ENCODE measurements around the gene CDC42BPA. TPM values are rescaled to one million over a fixed set of nuclear protein-coding genes. Genes with fewer than 3 reads are reported as not detected.

Gene CDC42BPA
- total and polyA plus RNA-seq, 2 donors (not counting 3 experiments of a cell fraction or from before 2014, with no cell fraction given), result 26.1 to 92.6 TPM

DNA sequence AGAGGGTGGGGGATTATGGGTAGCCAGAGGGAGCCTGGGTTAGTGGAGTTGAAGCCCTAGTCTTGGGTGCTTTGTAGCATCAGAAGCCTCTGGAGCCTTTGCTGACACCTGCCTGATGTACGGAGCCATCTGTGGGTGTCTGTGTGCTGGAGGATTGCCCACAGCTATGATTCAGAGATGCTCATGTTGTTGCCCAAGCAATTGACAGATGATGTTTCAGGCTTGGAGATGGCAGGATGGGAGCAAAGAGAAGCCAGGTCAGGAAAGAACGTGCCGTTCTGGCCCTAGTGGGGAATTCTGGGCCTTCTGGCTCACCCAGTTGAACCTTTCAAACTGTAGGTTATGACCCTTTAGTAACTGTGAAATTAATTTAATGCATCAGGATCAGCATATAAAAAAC is 350.6 kb downstream of the CDC42BPA start:
- dilution Hi-C loops (cut with MboI; ENCODE audit: extremely low pct_ligation_motif_present, low sequenced_read_pairs), result no loop called here
- ChIA-PET POLR2A (interaction anchor here (0.5 kb wide), 1 partner anchor 284 kb away, joined by 4 read pairs; no protein-coding TSS in a partner anchor), CTCF (no interaction called here)
- TF ChIP-seq POLR2A (IDR thresholded peaks at IDR 0.05; ENCODE audit: low read depth, low read length), result no peak
- TF ChIP-seq JUN (IDR thresholded peaks at IDR 0.05; ENCODE audit: borderline replicate concordance, insufficient read depth, insufficient read length, low read depth), result no peak
- TF ChIP-seq, protein P1, sequence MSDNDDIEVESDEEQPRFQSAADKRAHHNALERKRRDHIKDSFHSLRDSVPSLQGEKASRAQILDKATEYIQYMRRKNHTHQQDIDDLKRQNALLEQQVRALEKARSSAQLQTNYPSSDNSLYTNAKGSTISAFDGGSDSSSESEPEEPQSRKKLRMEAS (IDR thresholded peaks at IDR 0.05; ENCODE audit: insufficient read depth, insufficient read length), result no peak
- TF ChIP-seq, protein P2, sequence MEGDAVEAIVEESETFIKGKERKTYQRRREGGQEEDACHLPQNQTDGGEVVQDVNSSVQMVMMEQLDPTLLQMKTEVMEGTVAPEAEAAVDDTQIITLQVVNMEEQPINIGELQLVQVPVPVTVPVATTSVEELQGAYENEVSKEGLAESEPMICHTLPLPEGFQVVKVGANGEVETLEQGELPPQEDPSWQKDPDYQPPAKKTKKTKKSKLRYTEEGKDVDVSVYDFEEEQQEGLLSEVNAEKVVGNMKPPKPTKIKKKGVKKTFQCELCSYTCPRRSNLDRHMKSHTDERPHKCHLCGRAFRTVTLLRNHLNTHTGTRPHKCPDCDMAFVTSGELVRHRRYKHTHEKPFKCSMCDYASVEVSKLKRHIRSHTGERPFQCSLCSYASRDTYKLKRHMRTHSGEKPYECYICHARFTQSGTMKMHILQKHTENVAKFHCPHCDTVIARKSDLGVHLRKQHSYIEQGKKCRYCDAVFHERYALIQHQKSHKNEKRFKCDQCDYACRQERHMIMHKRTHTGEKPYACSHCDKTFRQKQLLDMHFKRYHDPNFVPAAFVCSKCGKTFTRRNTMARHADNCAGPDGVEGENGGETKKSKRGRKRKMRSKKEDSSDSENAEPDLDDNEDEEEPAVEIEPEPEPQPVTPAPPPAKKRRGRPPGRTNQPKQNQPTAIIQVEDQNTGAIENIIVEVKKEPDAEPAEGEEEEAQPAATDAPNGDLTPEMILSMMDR (IDR thresholded peaks at IDR 0.05; ENCODE audit: extremely low read depth in 1 of 2, insufficient read depth in 1 of 2, low read depth in 1 of 2, low read length in 2 of 2), result no peak
- TF ChIP-seq MYC (IDR thresholded peaks at IDR 0.05; ENCODE audit: low read depth, low read length), result no peak
- no peak for TF ChIP-seq POLR2AphosphoS5 (IDR thresholded peaks at IDR 0.05; ENCODE audit: insufficient read depth, low read depth, low read length)
- TF ChIP-seq EZH2 (IDR thresholded peaks at IDR 0.05; ENCODE audit: borderline replicate concordance, low read depth, low read length, severe bottlenecking), result no peak
- no peak for TF ChIP-seq GATA2 (IDR thresholded peaks at IDR 0.05; ENCODE audit: insufficient read depth, insufficient read length, low read depth, low read length)
- H3K27me3 ChIP-seq (ENCODE audit: control insufficient read depth in 2 of 2, insufficient read depth in 2 of 2, low read length in 2 of 2), result no peaks in the 10 kb centered on the region
- intact Hi-C loops (cut with micrococcal nuclease), result no loop called here
- DNase-seq (ENCODE audit: low read depth, low spot score) (no peak), FAIRE-seq (no peak)
- no peaks in the 10 kb centered on the region for H3K4me1 ChIP-seq (ENCODE audit: control insufficient read depth, extremely low read depth, insufficient read depth, low read length)
- no peaks in the 10 kb centered on the region for H3K36me3 ChIP-seq (ENCODE audit: control insufficient read depth in 2 of 2, extremely low read depth in 1 of 2, insufficient read depth in 2 of 2, low read length in 2 of 2)
- H3K4me2 ChIP-seq (ENCODE audit: insufficient read depth, low read length), result no peak overlapping the region
- H3K27ac ChIP-seq (ENCODE audit: insufficient read depth, low read depth, low read length), result no peak overlapping the region
- no peak overlapping the region for H3K9ac ChIP-seq (replicated peaks; ENCODE audit: extremely low read depth, insufficient read depth, low read length)
- H3K9me3 ChIP-seq (replicated peaks; ENCODE audit: control insufficient read depth, insufficient read depth, low read length), result no peaks in the 10 kb centered on the region
- no peaks in the 10 kb centered on the region for H3K9me1 ChIP-seq (replicated peaks; ENCODE audit: control insufficient read depth, extremely low read depth, insufficient read depth, low read length)
- H4K20me1 ChIP-seq (replicated peaks; ENCODE audit: control insufficient read depth, extremely low read depth, insufficient read depth, low read length), result no peaks in the 10 kb centered on the region
- no peak overlapping the region for H3K4me3 ChIP-seq (replicated peaks in 1 of 3; ENCODE audit: insufficient read depth in 1 of 3, low read depth in 1 of 3, low read length in 3 of 3)
- no peaks in the 10 kb centered on the region for H3K79me2 ChIP-seq (ENCODE audit: control insufficient read depth, insufficient read depth, low read length)
- H2AFZ ChIP-seq (ENCODE audit: low read depth, low read length), result no peak overlapping the region
- BruUV-seq (replicated peaks), result no TSS peak

Measured in endothelial cell of umbilical vein (primary cell).